ENCODE results near the gene KLHL29. TPM values are rescaled to one million over a fixed set of nuclear protein-coding genes. Genes with fewer than 3 reads are reported as not detected.

The KLHL29 gene
- total RNA-seq, 4 donors from 2014 or later: 4.8 to 17.0 (median 10.5) TPM

DNA sequence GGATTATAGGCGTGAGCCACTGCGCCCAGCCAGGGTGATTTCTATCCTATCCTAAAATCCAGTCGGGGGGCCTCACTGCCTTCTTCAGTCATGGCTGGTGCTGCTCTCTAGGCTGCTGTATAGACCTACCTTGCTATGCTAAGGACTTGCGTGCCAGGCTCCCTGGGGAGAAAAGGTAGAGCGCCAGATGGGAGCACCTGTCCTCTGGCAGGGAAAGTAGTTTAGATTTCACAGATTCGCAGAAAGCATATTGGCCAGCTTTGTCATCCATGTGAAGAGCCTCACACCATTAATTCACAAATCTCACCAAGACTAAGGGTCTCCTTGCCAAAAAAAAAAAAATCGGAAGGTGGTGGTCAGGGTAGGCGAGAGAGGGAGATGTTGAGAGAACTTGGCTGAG is 324.3 kb downstream of the KLHL29 start:
- Histone ChIP-seq H3K27me3 (no peaks in the 10 kb centered on the region), H3K9me3 (no peaks in the 10 kb centered on the region), H3K4me3 (no peak overlapping the region), H3K4me1 (no peaks in the 10 kb centered on the region), H3K27ac (no peak overlapping the region), H3K36me3 (no peaks in the 10 kb centered on the region)
- DNase-seq: no peak
- intact Hi-C loops (cut with DNase I; ENCODE audit: low total_unique reads): no loop called here
- TF ChIP-seq POLR2A (IDR thresholded peaks at IDR 0.05): no peak
- TF ChIP-seq, protein P1, sequence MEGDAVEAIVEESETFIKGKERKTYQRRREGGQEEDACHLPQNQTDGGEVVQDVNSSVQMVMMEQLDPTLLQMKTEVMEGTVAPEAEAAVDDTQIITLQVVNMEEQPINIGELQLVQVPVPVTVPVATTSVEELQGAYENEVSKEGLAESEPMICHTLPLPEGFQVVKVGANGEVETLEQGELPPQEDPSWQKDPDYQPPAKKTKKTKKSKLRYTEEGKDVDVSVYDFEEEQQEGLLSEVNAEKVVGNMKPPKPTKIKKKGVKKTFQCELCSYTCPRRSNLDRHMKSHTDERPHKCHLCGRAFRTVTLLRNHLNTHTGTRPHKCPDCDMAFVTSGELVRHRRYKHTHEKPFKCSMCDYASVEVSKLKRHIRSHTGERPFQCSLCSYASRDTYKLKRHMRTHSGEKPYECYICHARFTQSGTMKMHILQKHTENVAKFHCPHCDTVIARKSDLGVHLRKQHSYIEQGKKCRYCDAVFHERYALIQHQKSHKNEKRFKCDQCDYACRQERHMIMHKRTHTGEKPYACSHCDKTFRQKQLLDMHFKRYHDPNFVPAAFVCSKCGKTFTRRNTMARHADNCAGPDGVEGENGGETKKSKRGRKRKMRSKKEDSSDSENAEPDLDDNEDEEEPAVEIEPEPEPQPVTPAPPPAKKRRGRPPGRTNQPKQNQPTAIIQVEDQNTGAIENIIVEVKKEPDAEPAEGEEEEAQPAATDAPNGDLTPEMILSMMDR (IDR thresholded peaks at IDR 0.05): no peak

DNA sequence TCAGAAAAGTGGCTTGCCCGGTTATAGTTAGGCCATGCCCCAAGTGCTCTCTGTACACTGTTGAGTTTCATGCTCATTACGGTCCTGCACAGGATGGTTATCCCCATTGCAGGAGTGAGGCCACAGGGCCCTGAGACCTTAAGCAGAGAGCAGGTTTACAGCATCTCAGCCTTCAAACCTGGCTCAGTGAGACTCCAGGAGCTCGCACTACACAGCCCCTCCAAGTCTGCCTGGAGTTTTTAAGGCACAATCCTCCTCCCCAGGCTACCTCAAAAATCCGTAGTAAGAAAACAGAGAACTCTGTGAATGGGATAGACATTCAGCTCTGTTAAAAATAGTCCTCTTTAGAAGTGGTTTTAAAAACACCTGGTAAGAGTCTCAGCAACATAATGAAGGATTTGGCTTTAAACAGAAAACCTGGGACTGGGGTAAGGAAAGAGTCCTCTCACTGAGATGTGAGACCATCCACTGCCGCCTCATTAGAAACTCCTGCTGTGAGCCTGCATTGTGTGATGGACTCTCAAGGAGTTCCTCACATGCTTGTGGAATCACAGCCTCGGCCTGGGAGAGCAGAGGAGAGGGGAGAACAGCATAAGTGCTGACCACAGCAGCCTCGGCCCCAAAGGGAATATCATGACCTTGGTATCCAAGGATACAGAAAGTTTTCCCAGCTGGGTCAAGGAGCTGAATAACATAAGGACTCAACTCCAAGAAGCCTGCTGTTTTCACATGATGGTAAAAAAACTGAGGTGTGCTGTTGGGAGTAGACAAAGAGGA is 327.2 kb downstream of the KLHL29 start:
- H3K27me3 ChIP-seq: no peaks in the 10 kb centered on the region
- no peaks in the 10 kb centered on the region for H3K36me3 ChIP-seq
- no peak for DNase-seq
- no peak overlapping the region for H3K4me3 ChIP-seq
- TF ChIP-seq, protein P1 (IDR thresholded peaks at IDR 0.05): no peak
- no peak for TF ChIP-seq POLR2A (IDR thresholded peaks at IDR 0.05)
- H3K27ac ChIP-seq: peak overlapping the region in 1 of 2 donors; percentile 47
- no peaks in the 10 kb centered on the region for H3K4me1 ChIP-seq
- intact Hi-C loops (cut with DNase I; ENCODE audit: low total_unique reads): no loop called here
- no peaks in the 10 kb centered on the region for H3K9me3 ChIP-seq

- Histone ChIP-seq H3K4me1 (no peaks in the 10 kb centered on the region), H3K9me3 (no peaks in the 10 kb centered on the region), H3K36me3 (no peaks in the 10 kb centered on the region), H3K27ac (no peak overlapping the region), H3K4me3 (no peak overlapping the region), H3K27me3 (no peaks in the 10 kb centered on the region)
- TF ChIP-seq, protein P1 (IDR thresholded peaks at IDR 0.05): no peak
- no peak for TF ChIP-seq POLR2A (IDR thresholded peaks at IDR 0.05)
- intact Hi-C loops (cut with DNase I; ENCODE audit: low total_unique reads): no loop called here
- DNase-seq: no peak
Observed at GRCh38 chr2:23712756-23713151, 327.8 kb downstream of the KLHL29 start.

GRCh38 chr2:23713351-23713750 is 328.4 kb downstream of the KLHL29 start:
- H3K27ac ChIP-seq: no peak overlapping the region
- no peak for DNase-seq
- intact Hi-C loops (cut with DNase I; ENCODE audit: low total_unique reads): no loop called here
- H3K4me1 ChIP-seq: no peaks in the 10 kb centered on the region
- H3K27me3 ChIP-seq: no peaks in the 10 kb centered on the region
- no peaks in the 10 kb centered on the region for H3K9me3 ChIP-seq
- no peaks in the 10 kb centered on the region for H3K36me3 ChIP-seq
- H3K4me3 ChIP-seq: no peak overlapping the region
- TF ChIP-seq POLR2A (IDR thresholded peaks at IDR 0.05): no peak
- TF ChIP-seq, protein P1 (IDR thresholded peaks at IDR 0.05): no peak

DNA sequence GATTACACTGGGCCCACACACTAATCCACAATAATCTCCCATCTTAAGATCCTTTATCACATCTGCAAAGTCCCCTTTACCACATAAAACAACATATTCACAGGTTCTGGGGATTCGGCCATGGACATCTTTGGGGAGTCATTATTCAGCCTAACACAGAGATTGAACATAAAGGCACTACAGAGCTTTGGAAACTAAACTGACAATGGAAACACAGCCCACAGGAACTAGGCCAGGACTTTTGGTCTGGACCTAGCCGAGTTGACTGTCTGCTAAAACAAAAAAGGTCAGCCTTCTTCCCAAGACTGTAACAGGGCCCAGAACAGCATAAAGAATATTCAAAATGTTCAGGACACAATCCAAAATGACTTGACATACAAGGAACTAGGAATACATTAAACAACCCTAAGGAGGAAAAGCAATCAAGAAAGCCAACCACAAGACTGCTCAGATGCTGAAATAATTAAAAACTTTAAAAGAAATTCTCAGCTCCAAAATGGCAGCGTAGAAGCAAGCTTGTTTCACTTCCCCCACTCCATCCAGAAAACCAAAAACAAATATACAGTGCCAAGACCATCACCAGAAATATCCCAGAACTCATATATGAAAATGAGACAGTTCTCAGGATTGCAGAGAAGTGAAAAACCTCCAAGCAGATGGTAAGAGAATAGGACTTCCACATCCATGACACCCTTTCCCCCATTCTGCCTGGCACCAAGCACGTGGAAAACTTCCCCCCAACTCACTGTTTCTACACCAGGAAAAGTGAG is 334.1 kb downstream of the KLHL29 start:
- Histone ChIP-seq H3K27me3 (no peaks in the 10 kb centered on the region), H3K4me1 (no peaks in the 10 kb centered on the region), H3K36me3 (no peaks in the 10 kb centered on the region), H3K27ac (no peak overlapping the region), H3K4me3 (no peak overlapping the region), H3K9me3 (peaks cover 0 to 7% of the 10 kb centered on the region in 2 donors)
- no peak for TF ChIP-seq POLR2A (IDR thresholded peaks at IDR 0.05)
- TF ChIP-seq, protein P1 (IDR thresholded peaks at IDR 0.05): no peak
- intact Hi-C loops (cut with DNase I; ENCODE audit: low total_unique reads): no loop called here
- DNase-seq: no peak
